Measurements from ENCODE around the gene OR51A7. TPM values are rescaled to one million over a fixed set of nuclear protein-coding genes. Genes with fewer than 3 reads are reported as not detected.

The OR51A7 gene
- total and polyA plus RNA-seq, 2 donors (not counting 1 experiment from before 2014, with no cell fraction given) = not detected

DNA sequence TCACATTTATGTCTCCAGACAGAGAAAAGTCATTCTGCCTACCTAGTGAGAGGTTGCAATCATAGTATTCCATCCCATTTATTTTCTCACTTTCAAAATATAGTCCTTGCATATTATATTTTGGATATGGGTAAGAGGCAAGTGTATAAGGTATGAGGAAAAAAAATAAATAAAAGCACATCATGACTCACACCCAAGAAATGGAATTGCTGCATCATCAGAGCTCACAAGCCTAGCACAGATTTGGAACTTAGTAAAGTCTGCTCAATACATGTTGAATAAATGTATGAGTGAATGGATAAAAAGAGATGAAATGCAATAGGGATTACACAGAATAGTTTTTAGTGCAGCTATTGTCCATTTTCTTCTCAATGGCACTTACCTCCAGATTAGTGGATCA, 23.0 kb downstream of the OR51A7 start:
- H3K36me3 ChIP-seq (replicated peaks in 1 of 2; ENCODE audit: control extremely low read depth in 1 of 2, control insufficient read depth in 1 of 2, extremely low read depth in 1 of 2, insufficient read depth in 2 of 2, low read length in 1 of 2) = no peaks in the 10 kb centered on the region
- no peaks in the 10 kb centered on the region for H3K79me2 ChIP-seq (ENCODE audit: control insufficient read depth, insufficient read depth, low read length)
- H3K27me3 ChIP-seq (replicated peaks in 1 of 4; ENCODE audit: control extremely low read depth in 1 of 4, control insufficient read depth in 3 of 4, insufficient read depth in 4 of 4, low read length in 3 of 4) = no peaks in the 10 kb centered on the region
- DNase-seq (no peak), ATAC-seq (ENCODE audit: low read depth) (no peak)
- H3K4me2 ChIP-seq (replicated peaks; ENCODE audit: low read depth, low read length, poor library complexity, severe bottlenecking) = no peak overlapping the region
- H3K4me1 ChIP-seq (ENCODE audit: control insufficient read depth in 2 of 2, insufficient read depth in 2 of 2, low read length in 2 of 2) = no peaks in the 10 kb centered on the region
- H4K20me1 ChIP-seq (ENCODE audit: control insufficient read depth, insufficient read depth, low read length, poor library complexity, severe bottlenecking) = no peaks in the 10 kb centered on the region
- H3K9me3 Mint-ChIP-seq (ENCODE audit: insufficient read depth) = no peaks in the 10 kb centered on the region
- ChIA-PET POLR2A (no interaction called here), CTCF (no interaction called here)
- H3K9ac ChIP-seq (ENCODE audit: low read length) = no peak overlapping the region
- H3K4me3 ChIP-seq (ENCODE audit: control extremely low read depth in 1 of 5, extremely low read depth in 1 of 5, insufficient read depth in 1 of 5, low read depth in 2 of 5, low read length in 4 of 5) = no peak overlapping the region
- no peak overlapping the region for H3K27ac ChIP-seq (ENCODE audit: low read length in 2 of 2)
- H3K27ac Mint-ChIP-seq = no peak overlapping the region
- intact Hi-C loops (cut with micrococcal nuclease) = no loop called here
- no peak overlapping the region for H2AFZ ChIP-seq (ENCODE audit: insufficient read depth, low read depth, low read length, poor library complexity, severe bottlenecking)
- no peaks in the 10 kb centered on the region for H3K27me3 Mint-ChIP-seq
- H3K4me1 Mint-ChIP-seq = no peaks in the 10 kb centered on the region
- no peak for TF ChIP-seq EZH2 (IDR thresholded peaks at IDR 0.05; ENCODE audit: borderline replicate concordance, insufficient read depth, low read depth, low read length, poor library complexity, severe bottlenecking)
- TF ChIP-seq, protein P1, sequence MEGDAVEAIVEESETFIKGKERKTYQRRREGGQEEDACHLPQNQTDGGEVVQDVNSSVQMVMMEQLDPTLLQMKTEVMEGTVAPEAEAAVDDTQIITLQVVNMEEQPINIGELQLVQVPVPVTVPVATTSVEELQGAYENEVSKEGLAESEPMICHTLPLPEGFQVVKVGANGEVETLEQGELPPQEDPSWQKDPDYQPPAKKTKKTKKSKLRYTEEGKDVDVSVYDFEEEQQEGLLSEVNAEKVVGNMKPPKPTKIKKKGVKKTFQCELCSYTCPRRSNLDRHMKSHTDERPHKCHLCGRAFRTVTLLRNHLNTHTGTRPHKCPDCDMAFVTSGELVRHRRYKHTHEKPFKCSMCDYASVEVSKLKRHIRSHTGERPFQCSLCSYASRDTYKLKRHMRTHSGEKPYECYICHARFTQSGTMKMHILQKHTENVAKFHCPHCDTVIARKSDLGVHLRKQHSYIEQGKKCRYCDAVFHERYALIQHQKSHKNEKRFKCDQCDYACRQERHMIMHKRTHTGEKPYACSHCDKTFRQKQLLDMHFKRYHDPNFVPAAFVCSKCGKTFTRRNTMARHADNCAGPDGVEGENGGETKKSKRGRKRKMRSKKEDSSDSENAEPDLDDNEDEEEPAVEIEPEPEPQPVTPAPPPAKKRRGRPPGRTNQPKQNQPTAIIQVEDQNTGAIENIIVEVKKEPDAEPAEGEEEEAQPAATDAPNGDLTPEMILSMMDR (IDR thresholded peaks at IDR 0.05) = no peak
- no peaks in the 10 kb centered on the region for H3K9me3 ChIP-seq (ENCODE audit: control extremely low read depth in 1 of 3, control insufficient read depth in 2 of 3, insufficient read depth in 1 of 3, low read length in 2 of 3)
- no peak overlapping the region for H3K4me3 Mint-ChIP-seq

DNA sequence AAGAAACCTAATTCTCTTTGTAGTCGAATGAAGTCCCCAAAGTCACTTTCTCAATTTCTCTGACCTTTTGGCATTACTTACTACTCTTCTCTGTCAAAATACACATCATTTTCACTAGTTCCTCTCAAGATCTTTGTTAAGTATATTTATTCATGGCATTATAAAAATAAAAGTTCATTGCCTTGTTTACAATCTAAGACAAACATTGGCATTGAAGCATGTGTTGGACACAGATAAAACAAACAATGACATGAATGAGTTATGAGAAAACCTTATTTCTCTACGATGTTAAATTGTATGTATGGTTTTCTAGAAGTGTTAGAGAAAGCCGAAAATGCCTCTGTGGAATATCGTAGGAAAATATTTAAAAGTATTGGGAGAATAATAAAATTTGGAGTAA, 29.2 kb downstream of the OR51A7 start:
- Histone ChIP-seq H3K27me3 (replicated peaks in 1 of 4; ENCODE audit: control extremely low read depth in 1 of 4, control insufficient read depth in 3 of 4, insufficient read depth in 4 of 4, low read length in 3 of 4) (no peaks in the 10 kb centered on the region), H3K9me3 (ENCODE audit: control extremely low read depth in 1 of 3, control insufficient read depth in 2 of 3, insufficient read depth in 1 of 3, low read length in 2 of 3) (no peaks in the 10 kb centered on the region), H3K4me2 (replicated peaks; ENCODE audit: low read depth, low read length, poor library complexity, severe bottlenecking) (no peak overlapping the region), H3K27ac (ENCODE audit: low read length in 2 of 2) (no peak overlapping the region), H2AFZ (ENCODE audit: insufficient read depth, low read depth, low read length, poor library complexity, severe bottlenecking) (no peak overlapping the region), H3K4me1 (ENCODE audit: control insufficient read depth in 2 of 2, insufficient read depth in 2 of 2, low read length in 2 of 2) (no peaks in the 10 kb centered on the region), H4K20me1 (ENCODE audit: control insufficient read depth, insufficient read depth, low read length, poor library complexity, severe bottlenecking) (no peaks in the 10 kb centered on the region), H3K79me2 (ENCODE audit: control insufficient read depth, insufficient read depth, low read length) (no peaks in the 10 kb centered on the region), H3K4me3 (ENCODE audit: control extremely low read depth in 1 of 5, extremely low read depth in 1 of 5, insufficient read depth in 1 of 5, low read depth in 2 of 5, low read length in 4 of 5) (no peak overlapping the region), H3K9ac (ENCODE audit: low read length) (no peak overlapping the region), H3K36me3 (replicated peaks in 1 of 2; ENCODE audit: control extremely low read depth in 1 of 2, control insufficient read depth in 1 of 2, extremely low read depth in 1 of 2, insufficient read depth in 2 of 2, low read length in 1 of 2) (no peaks in the 10 kb centered on the region)
- Mint-ChIP-seq H3K9me3 (ENCODE audit: insufficient read depth) (peaks cover 3% of the 10 kb centered on the region), H3K4me3 (no peak overlapping the region), H3K4me1 (no peaks in the 10 kb centered on the region), H3K27ac (no peak overlapping the region), H3K27me3 (no peaks in the 10 kb centered on the region)
- ATAC-seq (ENCODE audit: low read depth) = no peak
- no peak for TF ChIP-seq EZH2 (IDR thresholded peaks at IDR 0.05; ENCODE audit: borderline replicate concordance, insufficient read depth, low read depth, low read length, poor library complexity, severe bottlenecking)
- TF ChIP-seq, protein P1 (IDR thresholded peaks at IDR 0.05) = no peak
- 100% methylated on average over 2 of the region's 4 CpGs for WGBS (ENCODE audit: insufficient coverage)
- intact Hi-C loops (cut with micrococcal nuclease) = no loop called here
- ChIA-PET POLR2A (no interaction called here), CTCF (no interaction called here)
- no peak for DNase-seq

Measured in B cell (primary cell).